A549 treated with GW870086 at 1 μM for 4 hours (cell line): ENCODE measurements around the gene PCDHA7. TPM values are rescaled to one million over a fixed set of nuclear protein-coding genes. Genes with fewer than 3 reads are reported as not detected.

Experiments
- total RNA-seq: library from RNA; stranded (reverse); fragments of 200-300 nt; extraction: Qiagen RNA extraction; gene quantifications from 5 replicates; pipeline ENCODE4 v1.2.3, GENCODE V29; 2022; ENCODE audit warnings: low read depth

Gene PCDHA7
- total RNA-seq, result 0.08 to 0.13 TPM (median 0.10 TPM) in 5 replicates

GRCh38 chr5:140833993-140834392 is at the start of gene PCDHA7:
Gene PCDHA7 (plus strand): TSS chr5:140834269. CDS start chr5:140834384, 115 bp downstream.

GRCh38 chr5:140785905-140786686 is 48.0 kb upstream of the PCDHA7 start, which contains the start of gene PCDHA1:
Gene PCDHA1 (plus strand): TSS chr5:140786140.

GRCh38 chr5:140794595-140795258 is 39.3 kb upstream of the PCDHA7 start, which contains the start of gene PCDHA2:
Gene PCDHA2 (plus strand): TSS chr5:140794852.

GRCh38 chr5:140800816-140801493 is 33.1 kb upstream of the PCDHA7 start, which contains the start of gene PCDHA3:
Gene PCDHA3 (plus strand): TSS chr5:140801057.

GRCh38 chr5:140806834-140807775 is 27.0 kb upstream of the PCDHA7 start, which contains the start of gene PCDHA4:
Gene PCDHA4 (plus strand): TSS chr5:140807068.

GRCh38 chr5:140821375-140822280 is 12.4 kb upstream of the PCDHA7 start, which contains the start of gene PCDHA5:
Gene PCDHA5 (plus strand): TSS chr5:140821613.

GRCh38 chr5:140827704-140828361 is 6.2 kb upstream of the PCDHA7 start, which contains the start of gene PCDHA6:
Gene PCDHA6 (plus strand): TSS chr5:140827960. CDS start chr5:140828092, 132 bp downstream.

GRCh38 chr5:140840978-140841962 is 7.2 kb downstream of the PCDHA7 start, which contains the start of gene PCDHA8:
Gene PCDHA8 (plus strand): TSS chr5:140841187. CDS start chr5:140841322, 135 bp downstream.

GRCh38 chr5:140848139-140849102 is 14.4 kb downstream of the PCDHA7 start, which contains the start of gene PCDHA9:
Gene PCDHA9 (plus strand): TSS chr5:140848382. CDS start chr5:140848496, 114 bp downstream.

GRCh38 chr5:140855772-140856674 is 22.0 kb downstream of the PCDHA7 start, which contains the start of gene PCDHA10:
Gene PCDHA10 (plus strand): TSS chr5:140855897. CDS start chr5:140856049, 152 bp downstream.

GRCh38 chr5:140868721-140869554 is 34.9 kb downstream of the PCDHA7 start, which contains the start of gene PCDHA11:
Gene PCDHA11 (plus strand): TSS chr5:140868957. CDS start chr5:140869104, 147 bp downstream.

GRCh38 chr5:140875085-140876065 is 41.3 kb downstream of the PCDHA7 start, which contains the start of gene PCDHA12:
Gene PCDHA12 (plus strand): TSS chr5:140875308. CDS start chr5:140875473, 165 bp downstream.

GRCh38 chr5:140881889-140882590 is 48.0 kb downstream of the PCDHA7 start, which contains the start of gene PCDHA13:
Gene PCDHA13 (plus strand): TSS chr5:140882124. CDS start chr5:140882269, 145 bp downstream.

